Natural killer cell (primary cell): ENCODE measurements around the gene PRRX2. TPM values are rescaled to one million over a fixed set of nuclear protein-coding genes. Genes with fewer than 3 reads are reported as not detected.
"Not testable (repeated sequence)": the region's sequence is repeated elsewhere in the genome, so short reads cannot be mapped to it uniquely, and the experiment has no call there.

Experiments
- ATAC-seq, 3 donors: fragments of 150-1000 bp in 2 of 3; fragments of 200-7000 bp in 1 of 3; cut with Tn5 transposase; 1 replicate in 1 of 3; 2 replicates in 2 of 3; pipeline ENCODE4 v1.10.0; 2021; ENCODE audit warnings: mild to moderate bottlenecking in 2 of 3, moderate library complexity in 2 of 3
- DNase-seq, 2 donors: peaks; one replicate each; pipeline versions ENCODE4 v3.0.0 to v3.0.0-alpha.2; 2013 to 2021; ENCODE audit warnings: mixed read lengths in 1 of 2
- H3K27ac ChIP-seq: one replicate; pipeline ENCODE4 v1.5.1; 2013; ENCODE audit warnings: mild to moderate bottlenecking, low read length
- H3K27me3 ChIP-seq: one replicate; pipeline ENCODE4 v1.6.1; 2013; ENCODE audit warnings: low read length; ENCODE audit not compliant: control insufficient read depth, insufficient read depth
- H3K36me3 ChIP-seq: one replicate; pipeline ENCODE4 v1.6.1; 2013; ENCODE audit warnings: low read length; ENCODE audit not compliant: control insufficient read depth, insufficient read depth
- H3K4me1 ChIP-seq: one replicate; pipeline ENCODE4 v1.6.1; 2013; ENCODE audit warnings: low read length; ENCODE audit not compliant: control insufficient read depth, insufficient read depth
- H3K4me3 ChIP-seq: one replicate; pipeline ENCODE4 v1.5.1; 2013; ENCODE audit warnings: low read length
- H3K9me3 ChIP-seq: one replicate; pipeline ENCODE4 v1.6.1; 2013; ENCODE audit warnings: low read length; ENCODE audit not compliant: control insufficient read depth, insufficient read depth
- H3K27ac Mint-ChIP-seq, 2 donors: one replicate each; pipeline ENCODE4 v1.8.0; 2022; ENCODE audit warnings: mild to moderate bottlenecking in 2 of 2, mixed read lengths in 2 of 2, moderate library complexity in 1 of 2
- H3K27me3 Mint-ChIP-seq, 2 donors: one replicate each; pipeline ENCODE4 v1.8.0; 2022; ENCODE audit warnings: low read depth in 2 of 2, mixed read lengths in 2 of 2
- H3K36me3 Mint-ChIP-seq: one replicate; pipeline ENCODE4 v1.8.0; 2022; ENCODE audit warnings: mixed read lengths
- H3K4me1 Mint-ChIP-seq, 2 donors: one replicate each; pipeline ENCODE4 v1.8.0; 2022; ENCODE audit warnings: mixed read lengths in 2 of 2
- H3K4me3 Mint-ChIP-seq: one replicate; pipeline ENCODE4 v1.8.0; 2022; ENCODE audit warnings: mild to moderate bottlenecking, moderate library complexity, mixed read lengths
- H3K9me3 Mint-ChIP-seq, 2 donors: one replicate each; pipeline ENCODE4 v1.8.0; 2022; ENCODE audit warnings: mixed read lengths in 2 of 2
- CTCF ChIP-seq: fragments of 200-600 bp; IDR thresholded peaks from one replicate; pipeline ENCODE4 v1.8.0; 2022; ENCODE audit warnings: antibody characterized with exemption
- WGBS: methylation state at CpG from one replicate; pipeline ENCODE4 v1.1.7; 2013; ENCODE audit warnings: missing lambda C conversion rate; ENCODE audit not compliant: insufficient coverage; 5-methylcytosine and 5-hydroxymethylcytosine counted together
- intact Hi-C: fragments of 100-400 bp; cut with micrococcal nuclease; formaldehyde crosslinking; loops from one replicate; pipeline ENCODE4 v1.14.2; 2022
- total RNA-seq, 4 donors: library from RNA; stranded (reverse); fragments of 120-200 nt in 1 of 4; gene quantifications; one replicate each; pipeline versions ENCODE4 v1.2.3 to v1.2.4, GENCODE V29; 2013 to 2022

The PRRX2 gene
- total RNA-seq, 3 donors from 2014 or later (not counting 1 experiment from before 2014, with no cell fraction given), result not detected

DNA sequence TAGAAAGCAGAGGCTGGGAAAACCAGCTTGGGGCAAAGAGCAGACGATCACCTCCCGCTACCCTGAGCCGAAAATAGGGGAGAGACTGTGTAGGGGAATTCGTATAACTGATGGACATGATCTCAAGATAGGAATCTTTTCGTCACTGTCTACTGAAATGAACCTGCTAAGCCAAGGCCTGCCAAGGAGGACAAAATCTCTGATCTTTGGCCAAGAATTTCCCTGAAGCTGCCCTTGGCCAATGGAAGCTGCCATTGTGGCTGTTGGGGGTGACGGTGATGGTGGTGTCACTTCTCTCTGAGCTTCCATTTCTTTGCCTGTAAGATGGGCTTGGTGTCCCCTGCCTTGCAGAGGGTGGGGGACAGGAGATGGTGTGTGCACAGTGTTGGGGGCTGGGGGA lies 90.7 kb downstream of the PRRX2 start:
- Mint-ChIP-seq H3K27me3 (peaks cover 10 to 29% of the 10 kb centered on the region in 2 donors), H3K27ac (no peak overlapping the region), H3K9me3 (no peaks in the 10 kb centered on the region), H3K36me3 (no peaks in the 10 kb centered on the region), H3K4me1 (peaks cover 8 to 14% of the 10 kb centered on the region in 2 donors), H3K4me3 (no peak overlapping the region)
- Histone ChIP-seq H3K36me3 (no peaks in the 10 kb centered on the region), H3K27me3 (peaks cover 5% of the 10 kb centered on the region), H3K9me3 (no peaks in the 10 kb centered on the region), H3K4me1 (peaks cover 9% of the 10 kb centered on the region), H3K27ac (no peak overlapping the region), H3K4me3 (no peak overlapping the region)
- ATAC-seq (no peak), DNase-seq (no peak)
- intact Hi-C loops, result no loop called here
- WGBS, result 95% methylated on average over 6 of the region's 6 CpGs
- TF ChIP-seq CTCF, result no peak

- DNase-seq (peak in 1 of 2 donors; percentile 21), ATAC-seq (peak in 1 of 3 donors; percentile 14)
- Histone ChIP-seq H3K27me3 (peaks cover 5% of the 10 kb centered on the region), H3K36me3 (no peaks in the 10 kb centered on the region), H3K4me1 (peaks cover 9% of the 10 kb centered on the region), H3K4me3 (no peak overlapping the region), H3K9me3 (no peaks in the 10 kb centered on the region), H3K27ac (no peak overlapping the region)
- H3K9me3 Mint-ChIP-seq, result no peaks in the 10 kb centered on the region
- H3K27me3 Mint-ChIP-seq, result peaks cover 10 to 27% of the 10 kb centered on the region in 2 donors
- intact Hi-C loops, result no loop called here
- 32% methylated on average over 9 of the region's 9 CpGs for WGBS
- H3K36me3 Mint-ChIP-seq, result no peaks in the 10 kb centered on the region
- H3K4me3 Mint-ChIP-seq, result no peak overlapping the region
- H3K27ac Mint-ChIP-seq, result no peak overlapping the region
- TF ChIP-seq CTCF, result no peak
- H3K4me1 Mint-ChIP-seq, result peaks cover 8 to 14% of the 10 kb centered on the region in 2 donors
Observed at GRCh38 chr9:129757045-129757444, 91.6 kb downstream of the PRRX2 start.

GRCh38 chr9:129759319-129759718 lies 93.9 kb downstream of the PRRX2 start:
- H3K27me3 ChIP-seq, result no peaks in the 10 kb centered on the region
- no peaks in the 10 kb centered on the region for H3K9me3 ChIP-seq
- Mint-ChIP-seq H3K4me3 (no peak overlapping the region), H3K27me3 (peaks cover 0 to 11% of the 10 kb centered on the region in 2 donors), H3K27ac (no peak overlapping the region), H3K36me3 (no peaks in the 10 kb centered on the region), H3K4me1 (peaks cover 0 to 6% of the 10 kb centered on the region in 2 donors), H3K9me3 (no peaks in the 10 kb centered on the region)
- no peak overlapping the region for H3K4me3 ChIP-seq
- TF ChIP-seq CTCF, result no peak
- no peak overlapping the region for H3K27ac ChIP-seq
- no peaks in the 10 kb centered on the region for H3K36me3 ChIP-seq
- 95% methylated on average over 4 of the region's 4 CpGs for WGBS
- H3K4me1 ChIP-seq, result peaks cover 3% of the 10 kb centered on the region
- no peak for ATAC-seq
- DNase-seq, result no peak
- intact Hi-C loops, result no loop called here

DNA sequence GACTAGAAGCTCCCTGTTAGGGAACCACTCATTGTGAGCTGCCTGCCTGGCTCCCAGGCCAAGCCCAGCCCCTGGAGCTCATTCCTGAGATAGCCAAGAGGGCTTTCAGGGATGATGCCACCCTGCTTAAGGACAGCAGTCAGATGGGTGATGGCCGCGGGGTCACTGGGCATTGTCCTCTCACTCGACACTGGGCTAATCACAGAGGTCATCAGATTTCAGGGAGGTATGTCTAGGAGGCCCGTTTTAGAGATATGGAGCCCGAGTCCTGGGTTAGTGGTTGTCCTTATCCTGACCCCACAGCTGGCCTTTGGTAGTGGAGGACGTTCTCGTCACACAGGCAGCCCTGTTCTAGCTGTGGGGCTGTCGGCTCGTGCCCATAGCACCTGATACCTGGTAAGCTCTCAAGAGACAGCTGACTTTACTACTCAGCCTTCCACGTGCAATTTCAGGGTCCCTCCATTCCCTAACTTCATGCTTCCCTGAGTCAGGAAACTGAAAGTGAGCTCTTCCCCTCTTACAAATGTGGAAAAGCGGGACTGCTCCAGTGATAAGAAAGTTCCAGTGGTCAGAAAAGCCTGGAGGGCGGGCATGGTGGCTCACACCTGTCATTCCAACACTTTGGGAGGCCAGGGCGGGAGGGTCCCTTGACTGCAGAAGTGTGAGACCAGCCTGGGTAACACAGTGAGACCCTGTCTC lies 94.5 kb downstream of the PRRX2 start:
- H3K4me3 ChIP-seq, result no peak overlapping the region
- no peak overlapping the region for H3K27ac ChIP-seq
- no peaks in the 10 kb centered on the region for H3K9me3 Mint-ChIP-seq
- intact Hi-C loops, result no loop called here
- H3K4me1 Mint-ChIP-seq, result peaks cover 0 to 6% of the 10 kb centered on the region in 2 donors
- WGBS, result 80% methylated on average over 13 of the region's 13 CpGs
- H3K27ac Mint-ChIP-seq, result no peak overlapping the region
- DNase-seq (no peak), ATAC-seq (no peak)
- no peaks in the 10 kb centered on the region for H3K27me3 ChIP-seq
- no peak for TF ChIP-seq CTCF
- peaks cover 3% of the 10 kb centered on the region for H3K4me1 ChIP-seq
- no peaks in the 10 kb centered on the region for H3K36me3 ChIP-seq
- H3K9me3 ChIP-seq, result no peaks in the 10 kb centered on the region
- no peaks in the 10 kb centered on the region for H3K36me3 Mint-ChIP-seq
- peaks cover 0 to 11% of the 10 kb centered on the region in 2 donors for H3K27me3 Mint-ChIP-seq
- H3K4me3 Mint-ChIP-seq, result no peak overlapping the region

- H3K36me3 Mint-ChIP-seq, H3K27me3 ChIP-seq, H3K27ac ChIP-seq, H3K4me1 ChIP-seq, H3K4me3 ChIP-seq, DNase-seq, intact Hi-C loops, H3K4me3 Mint-ChIP-seq, ATAC-seq, H3K9me3 ChIP-seq, H3K9me3 Mint-ChIP-seq, H3K4me1 Mint-ChIP-seq, H3K36me3 ChIP-seq, H3K27ac Mint-ChIP-seq: not testable (repeated sequence)
- WGBS, result 94% methylated on average over 7 of the region's 7 CpGs
- peaks cover 0 to 11% of the 10 kb centered on the region in 2 donors for H3K27me3 Mint-ChIP-seq
Observed at GRCh38 chr9:129760784-129761183, 95.3 kb downstream of the PRRX2 start.
